Colonic mucosa (tissue), 4 donors: ENCODE data around the gene SMIM41. TPM values are rescaled to one million over a fixed set of nuclear protein-coding genes. Genes with fewer than 3 reads are reported as not detected.

Experiments used
- DNase-seq: peaks from one replicate; pipeline ENCODE4 v3.0.0-alpha.2; 2020
- H3K27ac ChIP-seq: fragments of 200-600 bp; one replicate; pipeline ENCODE4 v1.8.0; 2021
- H3K27me3 ChIP-seq: fragments of 200-600 bp; one replicate; pipeline ENCODE4 v1.8.0; 2021
- H3K36me3 ChIP-seq: fragments of 200-600 bp; one replicate; pipeline ENCODE4 v1.8.0; 2021
- H3K4me1 ChIP-seq: fragments of 200-600 bp; one replicate; pipeline ENCODE4 v1.8.0; 2021; ENCODE audit warnings: mild to moderate bottlenecking
- H3K4me3 ChIP-seq: fragments of 200-600 bp; one replicate; pipeline ENCODE4 v1.8.0; 2021
- H3K9ac ChIP-seq, 2 donors: one replicate each; pipeline ENCODE4 v1.7.0; 2013; ENCODE audit warnings: control low read depth in 2 of 2, low read depth in 2 of 2, low read length in 2 of 2
- H3K9me3 ChIP-seq: fragments of 200-600 bp; one replicate; pipeline ENCODE4 v1.8.0; 2021
- intact Hi-C: fragments of 100-400 bp; cut with DNase I; formaldehyde crosslinking; loops from one replicate; pipeline ENCODE4 v1.14.1; 2022
- total RNA-seq, 2 donors: library from RNA; stranded (reverse); fragmentation: NEBNext Ultra II Directional in 1 of 2; extraction: Animal tissue kit (Norgen Biotek cat#: 25700) in 1 of 2; gene quantifications; one replicate each; pipeline ENCODE4 v1.2.1, GENCODE V29; 2021
- TF ChIP-seq, protein P1 (sequence below): fragments of 200-600 bp; IDR thresholded peaks from one replicate; pipeline ENCODE4 v1.8.0; 2022; ENCODE audit warnings: antibody characterized with exemption, mild to moderate bottlenecking
- donor health status: healthy.
- donor health status: DM: no; HTN: no; CAD: no.
- donor health status: DM: no; HTN: no; CAD: no.

The SMIM41 gene
- total RNA-seq, 2 donors from 2014 or later: 0.30 to 0.58 TPM

DNA sequence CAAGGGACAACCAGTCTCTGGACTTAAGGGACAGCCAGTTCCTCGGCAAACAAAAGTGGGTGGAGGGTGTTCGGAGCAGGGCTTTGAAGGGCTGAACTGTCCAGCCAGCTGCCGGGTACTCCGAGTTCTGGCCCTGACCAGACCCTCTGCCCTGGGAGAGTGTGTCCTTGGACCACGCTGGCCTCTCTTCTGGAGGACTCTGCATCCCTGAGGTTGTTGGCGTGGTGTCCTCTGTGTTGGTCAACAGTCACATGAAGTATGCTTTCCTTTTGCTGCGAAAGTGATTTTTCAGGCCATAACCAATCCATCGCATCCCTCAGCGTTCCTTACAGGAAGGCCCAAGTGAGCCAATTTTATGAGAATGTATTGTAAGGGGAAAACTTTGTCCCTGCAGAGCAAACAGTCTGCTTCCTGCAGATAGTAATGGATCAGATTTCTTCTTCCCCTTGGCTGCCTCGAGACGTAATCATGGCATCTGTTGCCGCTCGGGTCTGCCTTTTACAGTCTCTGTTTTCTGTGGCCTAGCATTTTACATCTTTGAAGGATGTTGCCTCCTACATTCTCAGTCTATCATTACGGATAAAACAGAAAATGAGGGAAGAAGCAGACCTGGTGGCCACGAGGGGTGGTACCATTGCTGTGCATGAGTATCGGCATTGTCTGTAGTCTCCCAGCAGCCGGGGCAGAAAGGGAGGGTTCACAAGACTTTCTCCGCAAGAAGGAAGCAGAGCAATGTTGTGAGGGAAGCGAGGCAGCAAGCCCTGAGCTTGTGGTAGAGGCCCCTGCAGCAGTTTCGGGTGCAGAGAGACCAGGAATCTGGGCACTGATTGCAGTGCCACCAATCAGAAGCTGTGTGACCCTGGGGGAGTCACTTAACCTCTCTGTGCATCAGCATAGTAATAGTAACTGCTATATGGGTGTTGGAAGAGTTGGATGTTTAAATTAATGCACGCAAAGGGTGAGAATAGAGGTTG lies 47.4 kb downstream of the SMIM41 start:
- DNase-seq: no peak
- Histone ChIP-seq H3K9ac (no peak overlapping the region), H3K4me3 (no peak overlapping the region), H3K4me1 (no peaks in the 10 kb centered on the region), H3K36me3 (no peaks in the 10 kb centered on the region), H3K27me3 (no peaks in the 10 kb centered on the region), H3K9me3 (no peaks in the 10 kb centered on the region), H3K27ac (no peak overlapping the region)
- intact Hi-C loops: no loop called here
- TF ChIP-seq, protein P1, sequence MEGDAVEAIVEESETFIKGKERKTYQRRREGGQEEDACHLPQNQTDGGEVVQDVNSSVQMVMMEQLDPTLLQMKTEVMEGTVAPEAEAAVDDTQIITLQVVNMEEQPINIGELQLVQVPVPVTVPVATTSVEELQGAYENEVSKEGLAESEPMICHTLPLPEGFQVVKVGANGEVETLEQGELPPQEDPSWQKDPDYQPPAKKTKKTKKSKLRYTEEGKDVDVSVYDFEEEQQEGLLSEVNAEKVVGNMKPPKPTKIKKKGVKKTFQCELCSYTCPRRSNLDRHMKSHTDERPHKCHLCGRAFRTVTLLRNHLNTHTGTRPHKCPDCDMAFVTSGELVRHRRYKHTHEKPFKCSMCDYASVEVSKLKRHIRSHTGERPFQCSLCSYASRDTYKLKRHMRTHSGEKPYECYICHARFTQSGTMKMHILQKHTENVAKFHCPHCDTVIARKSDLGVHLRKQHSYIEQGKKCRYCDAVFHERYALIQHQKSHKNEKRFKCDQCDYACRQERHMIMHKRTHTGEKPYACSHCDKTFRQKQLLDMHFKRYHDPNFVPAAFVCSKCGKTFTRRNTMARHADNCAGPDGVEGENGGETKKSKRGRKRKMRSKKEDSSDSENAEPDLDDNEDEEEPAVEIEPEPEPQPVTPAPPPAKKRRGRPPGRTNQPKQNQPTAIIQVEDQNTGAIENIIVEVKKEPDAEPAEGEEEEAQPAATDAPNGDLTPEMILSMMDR: no peak

DNA sequence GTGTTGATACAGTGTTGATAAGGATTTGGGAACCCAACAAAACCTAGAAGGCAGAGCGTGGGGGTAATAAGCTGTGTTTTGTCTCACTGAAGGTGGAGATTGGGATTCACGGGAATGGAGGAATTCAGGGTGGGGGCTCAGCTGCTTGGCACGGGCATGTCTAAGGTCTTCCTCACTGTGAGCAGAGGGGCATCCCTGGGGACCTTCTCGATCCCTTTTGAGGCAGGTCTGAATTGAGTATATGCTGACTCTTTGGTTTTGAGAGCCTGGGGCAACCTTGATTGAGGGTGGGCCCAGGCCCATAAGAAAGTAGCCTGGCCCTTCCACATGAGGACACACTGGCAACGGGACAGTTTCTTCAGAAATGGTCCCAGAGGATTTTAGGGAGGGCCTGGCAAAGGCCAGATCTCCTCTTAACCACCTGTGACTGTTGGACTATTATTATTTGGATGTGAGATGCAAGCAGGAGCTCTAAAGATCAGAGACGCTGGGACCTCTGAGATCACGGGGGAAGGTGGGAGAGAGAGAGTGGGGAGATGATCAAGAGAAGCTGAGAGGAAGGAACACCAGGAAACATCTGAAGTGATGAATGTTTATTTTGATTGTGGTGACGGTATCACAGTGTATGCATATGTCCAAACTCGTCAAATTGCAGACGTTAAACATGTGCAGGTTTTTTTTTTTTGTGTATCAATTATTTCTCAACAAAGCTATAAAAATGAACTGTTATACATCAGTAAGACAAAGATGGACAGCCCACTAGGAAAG lies 48.4 kb downstream of the SMIM41 start:
- DNase-seq: no peak
- intact Hi-C loops: no loop called here
- Histone ChIP-seq H3K4me1 (no peaks in the 10 kb centered on the region), H3K4me3 (no peak overlapping the region), H3K27me3 (no peaks in the 10 kb centered on the region), H3K9me3 (no peaks in the 10 kb centered on the region), H3K36me3 (no peaks in the 10 kb centered on the region), H3K9ac (no peak overlapping the region), H3K27ac (no peak overlapping the region)
- TF ChIP-seq, protein P1: no peak

DNA sequence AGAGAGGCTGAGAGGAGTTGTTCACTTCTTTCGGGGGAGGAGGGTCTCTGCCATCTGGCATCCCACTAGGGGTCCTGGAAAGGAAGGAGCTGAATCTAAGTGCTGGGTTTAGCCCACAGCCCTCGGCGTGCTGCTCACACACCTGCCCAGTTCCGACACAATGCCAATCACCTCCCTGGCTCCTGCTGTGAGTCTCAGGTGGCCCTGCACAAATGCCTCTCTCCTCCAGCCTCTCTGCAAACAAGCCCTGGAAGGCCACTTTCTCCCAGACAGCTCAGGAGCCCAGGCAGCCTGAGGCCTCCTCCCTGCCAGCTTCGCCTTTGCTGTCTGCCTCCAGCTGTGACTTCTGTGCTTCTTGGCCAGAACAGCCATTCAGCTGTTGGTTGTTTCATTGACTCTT lies 51.2 kb downstream of the SMIM41 start:
- H3K4me1 ChIP-seq: no peaks in the 10 kb centered on the region
- H3K36me3 ChIP-seq: no peaks in the 10 kb centered on the region
- intact Hi-C loops: no loop called here
- DNase-seq: no peak
- H3K27ac ChIP-seq: no peak overlapping the region
- TF ChIP-seq, protein P1: no peak
- no peaks in the 10 kb centered on the region for H3K27me3 ChIP-seq
- H3K4me3 ChIP-seq: no peak overlapping the region
- H3K9me3 ChIP-seq: no peaks in the 10 kb centered on the region
- no peak overlapping the region for H3K9ac ChIP-seq

DNA sequence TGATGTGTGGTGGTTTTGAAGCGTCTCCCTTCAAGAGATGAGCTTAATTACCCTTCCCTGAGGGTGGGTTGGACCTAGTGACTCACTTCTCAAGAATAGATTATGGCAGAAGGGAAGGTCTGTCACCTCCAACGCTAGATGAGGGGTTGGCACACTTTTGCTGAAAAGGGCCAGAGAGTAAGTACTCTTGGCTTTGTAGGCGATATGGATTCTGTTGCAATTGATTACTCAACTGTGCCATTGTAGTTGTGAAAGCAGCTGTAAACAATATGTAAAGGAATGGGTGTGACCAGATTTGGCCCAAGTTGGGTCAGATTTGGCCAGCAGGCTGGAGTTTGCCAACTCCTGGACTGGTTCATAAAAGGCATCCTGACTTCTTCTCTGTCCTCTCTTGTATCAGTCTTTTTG lies 53.3 kb downstream of the SMIM41 start:
- Histone ChIP-seq H3K9ac (no peak overlapping the region), H3K4me1 (no peaks in the 10 kb centered on the region), H3K27me3 (no peaks in the 10 kb centered on the region), H3K4me3 (no peak overlapping the region), H3K9me3 (no peaks in the 10 kb centered on the region), H3K36me3 (no peaks in the 10 kb centered on the region), H3K27ac (no peak overlapping the region)
- TF ChIP-seq, protein P1: no peak
- DNase-seq: no peak
- intact Hi-C loops: no loop called here

DNA sequence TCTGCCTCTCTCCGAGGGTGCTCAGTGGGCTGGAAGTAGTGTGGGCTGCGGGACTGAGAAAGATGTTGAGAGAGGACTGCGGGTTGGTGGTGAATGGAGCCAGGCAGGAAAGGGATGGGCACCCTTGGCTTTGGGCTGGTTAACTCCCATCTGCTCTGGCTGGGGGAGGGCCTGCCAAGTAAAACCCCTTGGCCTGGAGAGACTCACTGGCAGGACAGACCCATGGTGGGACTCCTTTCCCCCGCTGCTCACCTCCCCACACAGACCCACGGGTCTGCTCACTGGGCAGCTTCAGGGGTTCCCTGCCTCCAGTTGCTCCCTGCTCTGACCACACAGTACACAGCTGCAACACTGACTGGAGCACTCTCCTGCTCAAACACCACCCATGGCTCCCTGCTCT lies 58.2 kb downstream of the SMIM41 start:
- TF ChIP-seq, protein P1: no peak
- no peaks in the 10 kb centered on the region for H3K9me3 ChIP-seq
- DNase-seq: no peak
- no peaks in the 10 kb centered on the region for H3K27me3 ChIP-seq
- H3K36me3 ChIP-seq: no peaks in the 10 kb centered on the region
- H3K9ac ChIP-seq: no peak overlapping the region
- intact Hi-C loops: no loop called here
- H3K4me1 ChIP-seq: no peaks in the 10 kb centered on the region
- no peak overlapping the region for H3K4me3 ChIP-seq
- no peak overlapping the region for H3K27ac ChIP-seq
